GM21367 (cell line): ENCODE measurements around the gene KDM4B.
"Not testable (repeated sequence)": the region's sequence is repeated elsewhere in the genome, so short reads cannot be mapped to it uniquely, and the experiment has no call there.

Experiments
- ATAC-seq: cut with Tn5 transposase; IDR thresholded peaks from one replicate; pipeline ENCODE4 v1.9.1; 2021; ENCODE audit not compliant: unreplicated experiment

KDM4B gene

DNA sequence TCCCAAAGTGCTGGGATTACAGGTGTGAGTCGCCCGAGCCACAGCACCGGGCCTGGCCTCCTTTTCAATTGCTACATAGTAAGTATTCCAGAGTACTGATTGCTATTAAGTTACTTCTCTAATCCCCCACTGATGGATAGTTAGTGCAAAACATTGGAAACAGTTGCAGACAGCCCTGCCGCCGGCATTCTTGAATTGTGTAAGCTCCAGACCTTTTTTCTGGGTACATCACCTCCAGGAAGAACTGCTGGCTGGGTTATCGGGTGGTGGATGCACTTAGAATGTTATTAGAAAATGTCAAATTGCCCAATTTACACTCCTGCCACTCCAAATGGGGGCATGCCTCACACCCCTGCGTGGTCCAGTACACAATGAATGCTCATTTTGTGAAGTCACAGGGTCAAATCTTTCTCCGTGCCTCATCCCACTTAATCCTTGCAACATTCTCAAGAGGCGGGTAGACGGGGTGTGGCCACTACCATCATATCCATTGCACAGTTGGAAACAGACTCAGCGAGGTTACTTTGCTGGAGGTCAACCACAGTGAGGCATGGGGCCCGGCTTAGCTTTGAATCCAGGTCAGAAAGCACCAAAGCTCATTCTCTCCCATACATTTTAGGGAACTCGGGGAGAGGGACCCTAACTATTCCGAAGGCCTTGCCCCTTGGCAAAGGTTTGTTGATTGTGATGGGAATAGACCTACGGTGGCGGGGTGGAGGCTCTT is 1.0 kb upstream of the KDM4B start:
- ATAC-seq = no peak

DNA sequence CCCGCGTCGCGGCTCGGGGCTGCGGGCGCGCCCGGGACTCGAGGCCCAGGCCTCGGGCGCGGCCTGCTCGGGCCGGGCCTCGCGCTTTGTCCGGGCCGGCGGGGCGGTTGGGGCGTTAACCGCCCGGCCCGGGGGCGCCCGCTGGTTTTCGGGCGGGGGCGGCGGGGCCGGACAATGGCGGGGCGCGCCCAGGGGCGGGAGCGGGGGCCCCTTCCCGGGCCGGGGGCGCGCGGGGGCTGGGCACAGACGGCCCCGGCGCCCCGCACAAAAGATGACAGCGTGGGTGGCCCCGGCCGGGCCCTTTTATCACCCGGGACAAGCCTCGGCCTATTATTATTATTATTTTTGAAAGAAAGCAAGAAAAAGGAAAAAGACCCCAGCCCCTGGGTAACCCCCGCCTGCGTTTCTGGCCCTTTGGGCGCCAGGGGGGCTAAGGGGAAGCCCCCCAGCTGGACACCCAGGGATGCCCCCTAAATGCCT is 419 bp downstream of the KDM4B start:
- no peak for ATAC-seq

DNA sequence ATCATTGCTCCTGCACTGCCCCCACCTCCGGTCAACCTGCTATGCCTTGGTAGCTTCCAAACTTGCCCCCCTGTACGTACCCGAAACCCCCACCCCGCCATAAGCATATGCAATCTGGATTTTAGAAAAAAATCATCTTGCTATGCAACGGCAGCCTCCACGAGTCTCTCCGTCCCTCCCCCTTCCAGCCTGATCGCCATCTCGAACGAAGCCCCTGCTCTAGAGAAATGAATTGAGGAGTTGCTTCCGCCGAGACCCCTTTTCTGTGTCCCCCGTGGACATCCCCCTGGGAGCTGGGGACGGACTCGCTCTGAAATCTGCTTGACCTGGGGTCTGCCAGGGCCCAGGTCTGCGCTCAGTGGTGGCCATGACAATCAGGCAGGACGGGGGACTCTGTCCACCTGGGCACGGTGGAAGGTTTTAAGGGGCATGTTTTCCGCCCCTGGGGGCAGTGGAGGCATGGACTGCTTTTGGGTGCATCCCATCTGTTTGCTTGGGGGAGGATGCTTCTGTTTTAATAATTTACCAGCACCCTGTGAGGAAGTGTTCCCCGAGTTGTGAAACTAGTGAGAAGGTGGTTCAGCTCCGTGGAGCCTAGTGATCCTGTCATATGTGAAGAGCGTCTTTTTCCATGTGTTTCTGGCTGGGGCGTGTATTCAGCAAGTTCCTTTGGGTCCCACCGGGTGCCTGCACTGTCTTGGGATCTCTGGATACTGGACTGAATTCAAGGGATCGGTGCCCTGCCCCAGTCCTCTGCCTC is 1.0 kb downstream of the KDM4B start:
- ATAC-seq = no peak

DNA sequence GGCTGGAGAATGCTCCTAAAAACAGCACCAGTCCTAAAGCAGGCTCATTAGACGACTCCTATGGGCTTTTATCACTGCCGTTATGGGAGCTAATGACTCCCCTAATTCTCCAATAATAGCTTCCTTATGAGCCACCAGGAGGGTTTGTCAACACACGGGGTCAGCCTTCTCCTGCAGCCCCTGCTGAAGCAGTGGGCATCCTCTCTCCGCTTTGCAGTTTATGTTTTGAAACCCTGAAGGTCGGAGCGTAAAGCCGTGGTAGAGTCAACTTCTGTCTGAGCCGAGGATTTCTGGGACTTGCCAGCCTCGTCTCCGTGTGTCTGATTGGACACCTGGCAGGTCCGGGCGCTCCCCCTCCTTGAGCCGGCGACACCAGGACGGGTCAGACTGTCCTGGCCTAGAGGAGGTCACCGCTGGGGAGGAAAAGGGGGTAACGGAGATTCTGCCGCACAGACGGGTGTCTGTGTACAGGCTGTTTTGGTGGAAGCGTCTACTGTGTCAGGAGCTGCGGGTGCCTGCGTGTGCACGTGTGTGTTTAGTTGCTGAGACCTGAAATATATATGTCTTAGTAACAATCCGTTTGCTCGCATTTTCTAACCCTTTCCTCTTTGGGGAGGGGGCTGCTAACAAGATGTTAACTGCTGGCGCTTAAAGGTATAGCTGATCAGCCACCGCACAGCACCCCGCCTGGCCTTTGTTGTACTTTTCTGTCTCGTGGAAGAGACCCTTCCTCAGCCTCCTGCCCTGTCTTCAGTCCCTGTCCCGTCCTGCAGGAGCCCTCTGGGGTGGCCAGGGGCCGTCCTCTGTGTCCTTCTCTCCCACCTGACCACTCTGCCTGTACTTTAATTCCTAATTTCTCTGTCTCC is 1.9 kb downstream of the KDM4B start:
- ATAC-seq = no peak

DNA sequence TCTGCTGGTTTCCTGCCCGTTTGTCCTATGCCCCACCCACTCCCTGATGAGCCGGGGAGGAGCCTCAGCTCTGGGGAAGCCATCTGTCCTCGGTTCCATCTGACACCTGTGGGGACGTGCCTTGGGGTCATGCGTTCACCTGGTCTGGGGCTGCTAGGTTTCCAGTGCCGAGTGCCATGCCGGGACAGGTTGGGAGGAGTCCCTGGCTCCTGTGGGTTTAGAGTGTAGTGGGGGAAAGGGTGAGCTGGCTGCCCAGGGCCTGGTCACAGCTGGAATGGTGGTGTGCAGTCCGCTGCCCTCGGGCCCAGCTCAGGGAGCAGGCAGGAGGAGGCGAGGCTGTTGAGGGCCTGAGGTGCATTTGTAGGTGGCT is 2.5 kb downstream of the KDM4B start:
- ATAC-seq = no peak

DNA sequence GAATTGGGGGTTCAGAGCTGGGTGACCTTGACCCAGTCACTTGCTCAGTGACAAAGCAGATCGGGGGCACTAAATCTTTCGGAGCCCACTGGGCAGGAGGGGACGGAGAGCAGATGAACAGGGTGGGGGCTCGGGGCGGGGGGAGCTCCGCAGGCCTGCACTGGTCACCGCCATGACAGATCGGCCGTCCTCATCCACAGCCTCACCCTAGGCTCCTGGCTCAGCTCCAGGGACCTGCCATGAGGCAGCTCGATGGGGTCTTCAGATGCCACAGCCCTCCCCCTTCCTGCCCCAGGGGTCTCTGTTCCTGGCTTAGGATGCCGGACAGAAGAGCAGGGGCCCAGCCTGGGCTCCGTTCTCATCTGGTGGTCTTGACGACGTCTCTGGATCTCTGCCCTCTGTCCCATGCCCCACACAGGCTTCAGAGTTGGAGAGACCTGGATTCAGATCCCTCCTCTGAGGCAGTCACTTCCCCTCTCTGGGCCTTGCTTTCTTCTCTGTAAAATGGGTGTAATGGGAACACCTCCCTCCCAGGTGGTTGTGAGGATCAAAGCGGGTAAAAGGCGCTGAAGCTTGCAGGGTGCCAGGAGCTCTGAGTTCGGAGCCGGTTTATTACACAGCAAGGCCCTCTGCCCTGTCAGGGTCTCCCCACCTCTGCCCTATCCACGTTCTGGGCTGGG is 3.0 kb downstream of the KDM4B start:
- no peak for ATAC-seq

DNA sequence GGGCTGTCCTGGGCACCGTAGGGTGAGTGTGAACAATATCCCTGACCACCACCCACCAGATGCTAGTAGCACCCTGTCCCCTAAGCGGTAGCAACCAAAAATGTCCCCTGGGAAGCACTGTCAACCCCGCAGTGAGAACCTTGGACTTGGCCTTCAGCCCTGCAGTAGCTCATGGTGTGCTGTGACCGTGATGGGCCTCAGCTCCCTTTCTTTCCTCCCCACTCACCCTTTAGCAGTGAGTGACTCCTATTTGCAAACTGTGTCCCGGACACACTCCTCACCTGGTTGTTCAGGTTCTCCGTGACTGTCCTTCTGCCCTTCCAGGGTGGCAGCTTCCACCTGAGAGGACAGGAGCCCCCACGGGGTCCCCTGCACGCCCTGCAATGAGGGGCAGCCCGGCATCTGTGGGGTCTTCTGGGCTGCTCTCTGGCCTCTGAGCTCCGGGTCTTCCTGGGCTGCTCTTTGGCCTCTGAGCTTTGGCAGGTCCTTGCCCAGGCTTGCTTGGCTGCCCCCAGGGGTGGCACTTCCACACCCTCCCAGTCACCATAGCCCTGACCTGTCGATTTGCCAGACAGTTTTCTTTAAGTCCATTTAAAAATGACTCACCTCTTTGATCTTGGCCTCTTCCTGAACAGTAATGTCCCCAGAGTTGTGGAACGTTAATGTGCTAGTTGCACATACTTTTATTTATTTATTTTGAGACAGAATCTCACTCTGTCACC is 3.8 kb downstream of the KDM4B start:
- ATAC-seq = no peak

DNA sequence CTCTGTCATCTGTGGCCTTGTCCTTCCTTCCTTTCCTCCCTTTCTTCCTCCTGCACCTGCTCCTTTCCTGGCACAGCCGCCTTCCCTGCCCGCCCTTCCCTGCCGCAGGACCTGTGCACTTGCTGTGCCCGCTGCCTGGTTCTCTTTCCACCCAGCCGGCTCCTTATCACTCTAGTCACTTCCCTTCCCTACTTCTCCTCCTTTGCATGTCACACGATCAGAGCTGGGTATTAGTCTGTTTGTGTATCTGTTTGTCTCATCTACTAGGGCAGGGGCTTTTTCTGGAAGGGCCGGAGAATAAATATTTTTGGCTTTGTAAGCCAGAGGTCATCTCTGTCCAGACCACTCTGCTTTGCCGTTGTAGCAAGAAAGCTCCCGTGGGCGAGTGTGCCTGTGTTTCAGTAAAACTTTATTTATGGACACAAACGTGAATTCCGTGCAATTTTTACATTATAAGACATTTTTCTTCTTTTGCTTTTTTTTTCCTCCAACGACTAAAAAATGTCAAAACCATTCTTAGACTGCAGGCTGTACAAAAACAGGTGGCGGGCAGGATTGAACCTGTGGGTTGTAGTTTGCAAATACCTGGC is 6.1 kb downstream of the KDM4B start:
- no peak for ATAC-seq

DNA sequence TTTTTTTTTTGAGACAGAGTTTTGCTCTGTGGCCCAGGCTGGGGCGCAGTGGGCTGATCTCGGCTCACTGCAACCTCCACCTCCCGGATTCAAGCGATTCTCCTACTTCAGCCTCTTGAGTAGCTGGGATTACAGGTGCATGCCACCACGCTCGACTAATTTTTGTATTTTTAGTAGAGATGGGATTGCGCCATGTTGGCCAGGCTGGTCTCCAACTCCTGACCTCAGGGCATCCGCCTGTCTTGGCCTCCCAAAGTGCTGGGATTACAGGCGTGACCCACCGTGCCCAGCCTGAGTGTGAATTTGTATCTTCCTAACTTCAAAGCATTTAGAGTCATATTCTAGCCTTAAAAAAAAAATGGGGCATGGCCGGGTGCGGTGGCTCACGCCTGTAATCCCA is 6.7 kb downstream of the KDM4B start:
- ATAC-seq = not testable (repeated sequence)

DNA sequence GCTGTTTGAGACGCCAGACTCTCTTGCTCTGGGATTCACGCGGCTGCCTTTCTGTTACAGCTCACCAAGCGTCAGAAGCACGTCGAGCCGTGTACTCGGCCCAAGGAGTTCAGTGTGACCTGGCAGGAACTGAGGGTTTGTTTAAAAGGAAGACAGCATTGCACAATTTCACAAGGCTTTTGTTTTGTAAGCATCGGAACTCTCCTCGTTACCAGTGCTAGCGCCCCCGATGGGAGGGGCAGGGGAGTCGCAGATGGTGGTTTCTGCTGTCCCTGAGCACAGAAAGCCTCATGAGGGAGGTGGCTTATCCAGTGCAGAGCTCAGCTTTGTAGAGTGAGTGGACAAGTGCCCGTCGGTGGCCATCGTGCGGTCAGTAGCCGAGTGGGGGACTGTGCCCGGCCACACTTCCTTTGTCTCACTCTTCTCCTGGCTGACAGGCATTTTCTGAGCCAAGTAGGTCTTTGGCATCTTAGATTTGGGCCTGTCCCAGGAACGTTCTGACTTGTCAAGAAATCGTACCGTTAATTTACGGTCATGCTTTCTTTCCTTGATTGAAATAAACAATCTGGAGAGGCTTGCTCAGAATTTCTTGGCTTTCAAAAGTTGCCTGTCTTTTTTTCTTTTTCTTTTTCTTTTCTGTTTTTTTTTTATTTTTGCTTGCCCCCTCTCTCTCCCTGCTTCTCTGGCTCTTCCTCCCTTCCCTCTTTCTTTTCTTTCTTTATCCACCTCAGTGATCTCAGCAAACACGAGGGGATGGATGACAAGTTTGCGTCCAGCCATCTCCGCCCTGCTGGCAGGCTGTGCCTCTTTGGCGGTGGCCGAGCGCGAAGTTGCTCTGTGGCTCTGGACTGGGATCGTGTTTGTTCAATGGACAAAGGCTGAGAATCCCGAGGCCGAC is 7.7 kb downstream of the KDM4B start:
- no peak for ATAC-seq

DNA sequence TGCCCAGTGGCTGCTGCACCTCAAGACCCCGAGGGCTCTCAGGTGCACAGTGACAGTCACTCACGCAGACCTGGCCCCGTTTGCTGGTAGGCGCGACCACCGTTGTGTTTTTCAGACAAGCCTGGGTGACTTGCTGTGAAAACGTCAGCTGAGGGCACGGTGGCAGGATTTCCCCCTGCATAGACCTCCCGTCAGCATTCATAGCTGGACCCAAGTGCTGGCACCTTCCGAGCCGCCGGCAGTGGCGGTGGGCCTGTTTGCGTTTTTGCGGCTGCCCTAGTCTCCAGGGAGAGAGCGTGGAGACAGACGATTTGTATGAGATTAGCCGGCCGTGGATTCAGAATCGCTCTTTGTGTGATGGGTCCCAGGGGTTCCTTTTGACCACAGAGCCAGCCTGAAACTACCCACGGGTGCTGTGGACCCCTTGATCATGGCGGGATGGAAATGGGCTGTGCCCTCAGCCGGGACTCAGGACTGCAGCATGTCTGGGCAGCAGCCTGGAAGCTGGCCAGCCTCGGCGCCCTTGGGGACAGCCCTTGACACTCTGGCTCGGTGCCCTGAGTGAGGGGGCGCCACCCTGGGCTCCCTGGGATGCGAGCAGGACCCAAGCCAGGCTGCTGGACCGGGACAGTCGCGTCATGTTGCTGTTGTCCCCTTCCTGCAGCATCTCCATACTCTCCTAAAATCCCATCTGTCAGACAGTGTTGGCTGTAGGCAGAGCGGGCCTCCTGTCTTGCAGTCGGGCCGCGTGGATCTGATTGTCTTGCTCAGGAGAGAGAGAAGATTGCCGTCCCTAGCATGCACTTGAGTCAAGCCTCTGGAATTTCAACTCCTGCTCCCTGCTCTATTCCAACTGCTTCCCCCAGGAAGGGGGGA is 8.6 kb downstream of the KDM4B start:
- ATAC-seq = no peak

DNA sequence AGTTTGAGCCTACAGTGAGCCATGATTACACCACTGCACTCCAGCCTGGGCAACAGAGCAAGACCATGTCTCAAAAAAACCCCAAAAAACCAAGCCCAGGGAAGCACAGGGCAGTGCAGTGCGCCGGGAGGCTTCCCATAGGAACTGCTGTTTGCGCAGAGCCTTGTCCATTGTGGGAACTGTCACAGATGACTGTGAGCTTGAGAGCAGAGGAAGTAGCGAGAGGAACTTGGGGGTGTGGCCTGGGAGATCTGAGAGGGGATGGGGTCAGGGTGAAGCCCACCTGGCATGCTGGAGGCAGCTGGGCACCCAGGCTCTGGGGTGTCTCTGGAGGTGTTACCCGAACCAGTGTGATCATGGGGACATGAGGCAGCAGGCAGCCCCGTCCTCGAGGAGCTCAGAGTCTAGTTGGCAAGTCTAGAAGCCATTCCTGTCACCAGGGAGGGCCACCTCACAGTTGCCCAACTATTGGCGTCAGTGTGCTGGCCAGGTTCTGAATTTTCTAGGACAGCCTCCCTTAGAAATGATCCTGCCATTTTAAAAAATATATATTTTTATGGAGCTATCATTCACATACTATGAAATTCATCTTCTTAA is 10.4 kb downstream of the KDM4B start:
- no peak for ATAC-seq

DNA sequence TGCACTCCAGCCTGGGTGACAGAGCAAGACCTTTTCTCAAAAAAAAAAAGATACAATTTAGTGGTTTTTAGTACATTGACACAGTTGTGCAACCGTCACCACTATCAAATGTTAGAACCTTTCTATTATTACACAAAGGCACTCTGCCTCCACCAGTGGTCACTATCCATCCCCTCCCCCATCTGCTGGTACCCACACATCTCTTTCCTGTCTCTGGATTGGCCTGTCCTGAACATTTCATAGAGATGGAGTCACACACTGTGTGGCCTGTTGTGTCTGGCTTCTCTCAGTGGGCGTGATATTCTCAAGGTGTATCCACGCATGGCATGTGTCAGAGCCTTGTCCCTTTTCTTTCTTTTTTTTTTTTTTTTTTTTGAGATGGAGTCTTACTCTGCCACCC is 11.2 kb downstream of the KDM4B start:
- no peak for ATAC-seq

DNA sequence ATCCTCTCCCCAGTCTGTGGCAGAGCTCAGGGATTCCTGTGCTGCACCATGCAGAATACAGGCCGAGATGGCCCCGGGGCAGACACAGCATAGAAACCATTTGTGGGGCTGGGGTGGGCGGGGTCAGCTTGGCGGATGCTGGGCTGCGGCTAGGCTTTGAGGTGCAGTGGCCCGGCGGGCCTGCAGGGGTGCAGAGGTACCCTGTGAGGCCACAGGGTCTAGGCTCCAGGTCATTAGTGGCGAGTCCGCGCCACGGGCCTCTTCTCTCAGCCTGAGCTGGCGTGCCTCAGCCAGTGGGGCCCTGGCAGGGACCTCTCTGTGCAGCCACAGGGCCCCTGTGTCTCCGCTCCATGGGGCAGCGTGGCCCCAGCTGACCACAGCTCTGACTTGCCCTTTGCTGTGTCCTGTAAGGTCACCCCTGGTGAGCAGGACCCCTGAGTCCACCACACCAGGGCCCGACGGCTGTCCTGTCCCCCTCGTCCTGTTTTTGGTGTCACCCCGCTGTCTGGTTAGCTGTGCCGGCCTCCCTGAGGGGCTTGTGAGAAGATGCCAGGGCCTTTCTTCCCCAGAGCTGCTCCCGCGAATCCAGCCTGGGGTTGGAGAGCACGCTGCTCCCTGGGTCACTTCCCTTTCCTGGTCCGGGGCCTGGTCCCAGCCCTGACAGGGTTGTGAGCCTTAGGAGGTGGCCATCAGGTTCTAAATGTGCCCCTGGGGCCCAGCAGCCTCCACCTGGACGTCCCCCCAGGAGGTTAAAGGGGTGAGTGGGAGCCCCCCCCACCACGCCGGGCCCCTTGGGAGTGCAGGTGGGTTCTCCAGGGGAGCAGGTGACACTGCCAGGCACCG is 12.1 kb downstream of the KDM4B start:
- no peak for ATAC-seq

DNA sequence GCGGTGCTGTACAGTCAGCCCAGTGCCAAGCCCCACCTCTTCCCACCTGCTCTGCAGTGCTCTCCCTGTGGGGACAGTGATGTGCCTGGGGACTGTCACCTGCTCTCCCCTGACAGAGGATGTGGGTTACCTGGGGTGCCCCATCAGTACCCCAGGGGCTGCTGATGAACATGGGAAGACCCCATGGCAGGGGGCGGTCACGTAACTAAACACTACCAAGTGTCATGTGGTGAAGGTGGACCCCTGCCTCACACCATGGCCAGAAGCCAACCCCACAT is 12.7 kb downstream of the KDM4B start:
- ATAC-seq = no peak

DNA sequence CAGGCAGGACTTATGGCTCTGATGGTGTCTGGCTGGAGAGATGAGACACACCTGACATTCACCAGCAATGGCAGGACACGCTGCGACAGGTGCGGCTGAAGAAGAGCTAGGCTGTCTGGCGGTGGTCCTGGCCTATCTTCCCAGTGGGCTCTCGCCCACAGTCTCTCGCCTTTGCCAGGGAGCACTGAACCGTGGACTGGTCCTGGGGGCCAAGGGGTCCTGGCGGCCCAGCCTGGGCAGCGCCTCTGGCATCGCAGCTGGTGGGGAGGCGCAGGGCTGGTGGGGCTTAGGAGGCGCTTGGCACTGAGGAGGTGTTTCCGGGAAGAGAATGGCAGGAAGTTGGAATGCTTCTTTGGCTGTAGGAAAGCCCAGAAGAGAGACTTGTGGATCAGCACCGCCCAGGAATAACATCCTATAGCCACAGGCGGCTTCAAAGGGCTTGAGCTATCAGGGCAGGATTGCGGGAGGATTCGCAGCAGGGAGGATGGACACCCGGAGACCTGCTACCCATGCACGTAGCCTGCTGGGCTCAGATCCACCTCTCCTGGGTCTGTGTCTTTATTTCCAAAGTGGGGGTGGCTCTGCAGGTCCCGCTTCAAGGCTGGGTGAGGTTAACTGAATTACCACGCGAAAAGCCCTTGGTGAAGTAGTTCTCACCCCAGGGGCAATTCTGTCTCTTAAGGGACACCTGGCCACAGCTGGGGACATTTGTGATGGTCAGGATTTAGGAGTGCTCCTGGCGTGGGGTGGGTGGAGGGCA is 14.6 kb downstream of the KDM4B start:
- ATAC-seq = no peak

DNA sequence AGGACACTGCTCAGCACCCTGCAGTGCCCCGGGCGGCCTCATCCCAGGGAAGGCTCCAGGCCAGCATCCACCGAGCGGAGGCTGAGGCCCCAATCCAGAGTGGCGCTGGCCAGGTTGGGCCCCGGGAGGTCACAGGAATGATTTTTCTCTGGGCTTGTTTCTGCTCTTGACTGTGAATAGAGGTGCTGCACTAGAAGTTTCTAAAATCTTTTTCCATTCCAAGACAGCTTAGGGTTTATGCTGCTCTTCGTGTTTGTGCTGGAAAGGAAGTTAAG is 15.1 kb downstream of the KDM4B start:
- no peak for ATAC-seq
